OCI-LY7 (cell line): ENCODE results near the gene MRC1. TPM values are rescaled to one million over a fixed set of nuclear protein-coding genes. Genes with fewer than 3 reads are reported as not detected.

Source experiments
- BruUV-seq: library from RNA; stranded (reverse); fragments of 400-500 nt; replicated peaks from 2 replicates; lab custom pipeline; 2021; lab: Mats Ljungman, UMichigan
- CTCF ChIA-PET: fragments of 300-600 bp; sonication (Branson Sonifier 250); formaldehyde crosslinking; loops from one replicate; lab custom pipeline; 2022; ENCODE audit warnings: antibody characterized with exemption; ENCODE audit not compliant: unreplicated experiment; lab: Charles Lee
- POLR2A ChIA-PET: fragments of 300-600 bp; sonication (Branson Sonifier 250); formaldehyde crosslinking; loops from one replicate; lab custom pipeline; 2022; ENCODE audit warnings: antibody characterized with exemption; lab: Charles Lee
- DNase-seq: peaks from one replicate; pipeline ENCODE4 v3.0.0-alpha.2; 2015; ENCODE audit warnings: low spot score
- H2AFZ ChIP-seq: fragments of 200-600 bp; sonication (generic), shearing (Covaris generic); 2 replicates; pipeline ENCODE4 v1.6.1; 2014; ENCODE audit warnings: mild to moderate bottlenecking, antibody characterized with exemption, low read length, moderate library complexity
- H3K27ac ChIP-seq: fragments of 200-600 bp; sonication (generic); 2 replicates; pipeline ENCODE4 v1.5.1; 2014; ENCODE audit warnings: mixed run types, low read depth, mild to moderate bottlenecking, moderate library complexity, low read length, inconsistent platforms; ENCODE audit not compliant: poor library complexity, severe bottlenecking
- H3K36me3 ChIP-seq: fragments of 200-600 bp; sonication (generic); 2 replicates; pipeline ENCODE4 v1.6.1; 2014; ENCODE audit warnings: mild to moderate bottlenecking, antibody characterized with exemption, low read length, moderate library complexity, mixed read lengths; ENCODE audit not compliant: insufficient read depth
- H3K4me1 ChIP-seq: fragments of 200-600 bp; sonication (generic); 2 replicates; pipeline ENCODE4 v1.5.1; 2014; ENCODE audit warnings: mild to moderate bottlenecking, low read length; ENCODE audit not compliant: insufficient read depth, poor library complexity, severe bottlenecking
- H3K4me2 ChIP-seq: fragments of 200-600 bp; sonication (generic); 2 replicates; pipeline ENCODE4 v1.6.1; 2014; ENCODE audit warnings: mild to moderate bottlenecking, low read length
- H3K4me3 ChIP-seq: fragments of 200-600 bp; sonication (generic); 2 replicates; pipeline ENCODE4 v1.5.1; 2014; ENCODE audit warnings: mild to moderate bottlenecking, low read depth, low read length; ENCODE audit not compliant: poor library complexity, severe bottlenecking
- H3K79me2 ChIP-seq: fragments of 200-600 bp; sonication (generic); 2 replicates; pipeline ENCODE4 v1.6.1; 2016; ENCODE audit warnings: low read depth, mild to moderate bottlenecking, low read length, moderate library complexity, mixed read lengths; ENCODE audit not compliant: insufficient read depth
- H3K9me2 ChIP-seq: fragments of 200-600 bp; sonication (generic); 2 replicates; pipeline ENCODE4 v1.6.1; 2016; ENCODE audit warnings: mild to moderate bottlenecking, low read length, mixed read lengths; ENCODE audit not compliant: insufficient read depth
- H3K9me3 ChIP-seq: fragments of 200-600 bp; sonication (generic); 2 replicates; pipeline ENCODE4 v1.6.1; 2014; ENCODE audit warnings: mild to moderate bottlenecking, mixed run types, low read length, mixed read lengths
- H4K20me1 ChIP-seq: fragments of 200-600 bp; sonication (generic); 2 replicates; pipeline ENCODE4 v1.6.1; 2014; ENCODE audit warnings: mild to moderate bottlenecking, antibody characterized with exemption, low read length, moderate library complexity, mixed read lengths; ENCODE audit not compliant: insufficient read depth
- CTCF ChIP-seq: fragments of 200-600 bp; sonication (generic); conservative IDR thresholded peaks from 2 replicates; pipeline ENCODE4 v1.5.1; 2014; ENCODE audit warnings: mild to moderate bottlenecking, antibody characterized with exemption, low read length, moderate library complexity, mixed read lengths
- EZH2phosphoT487 ChIP-seq: fragments of 200-600 bp; sonication (generic); IDR thresholded peaks from 2 replicates; pipeline ENCODE4 v1.6.1; 2018; ENCODE audit warnings: low read depth, borderline replicate concordance, mild to moderate bottlenecking, mixed run types, antibody characterized with exemption, low read length, moderate library complexity, mixed read lengths
- intact Hi-C: fragments of 100-400 bp; cut with micrococcal nuclease; formaldehyde crosslinking; loops from one replicate; pipeline ENCODE4 v1.10.0; 2022; ENCODE audit not compliant: unreplicated experiment
- total RNA-seq, 2 experiments: library from RNA; depleted of rRNA in 1 of 2; stranded (reverse); fragments of >200 nt in 1 of 2; shearing (Covaris generic) in 1 of 2; gene quantifications; 2 replicates each; pipeline ENCODE4 v1.2.3, GENCODE V29; 2014 to 2022

MRC1 gene
- total RNA-seq, 2 experiments from 2014 or later, result not detected

- intact Hi-C loops, result no loop called here
- no peaks in the 10 kb centered on the region for H3K79me2 ChIP-seq
- no peaks in the 10 kb centered on the region for H3K9me2 ChIP-seq
- POLR2A ChIA-PET, result no interaction called here
- DNase-seq, result no peak
- H4K20me1 ChIP-seq, result no peaks in the 10 kb centered on the region
- no TSS peak for BruUV-seq
- H3K4me2 ChIP-seq, result no peak overlapping the region
- H2AFZ ChIP-seq, result no peak overlapping the region
- H3K4me3 ChIP-seq, result no peak overlapping the region
- H3K9me3 ChIP-seq, result no peaks in the 10 kb centered on the region
- TF ChIP-seq EZH2phosphoT487, result no peak
- TF ChIP-seq CTCF, result no peak
- CTCF ChIA-PET, result no interaction called here
- H3K4me1 ChIP-seq, result no peaks in the 10 kb centered on the region
- no peaks in the 10 kb centered on the region for H3K36me3 ChIP-seq
- no peak overlapping the region for H3K27ac ChIP-seq
Observed at GRCh38 chr10:17878896-17879295, 69.7 kb downstream of the MRC1 start.

GRCh38 chr10:17880601-17881000 lies 71.5 kb downstream of the MRC1 start:
- TF ChIP-seq CTCF, result no peak
- no peak for TF ChIP-seq EZH2phosphoT487
- BruUV-seq, result no TSS peak
- CTCF ChIA-PET, result no interaction called here
- POLR2A ChIA-PET, result interaction anchor here (0.5 to 0.8 kb wide), 2 partner anchors 16 to 115 kb away, joined by 3 read pairs; no protein-coding TSS in a partner anchor
- Histone ChIP-seq H3K36me3 (no peaks in the 10 kb centered on the region), H3K9me3 (no peaks in the 10 kb centered on the region), H3K79me2 (no peaks in the 10 kb centered on the region), H3K4me2 (no peak overlapping the region), H3K4me1 (no peaks in the 10 kb centered on the region), H2AFZ (no peak overlapping the region), H3K27ac (no peak overlapping the region), H3K4me3 (no peak overlapping the region), H3K9me2 (no peaks in the 10 kb centered on the region), H4K20me1 (no peaks in the 10 kb centered on the region)
- intact Hi-C loops, result no loop called here
- no peak for DNase-seq

GRCh38 chr10:17882557-17882956 lies 73.4 kb downstream of the MRC1 start:
- no TSS peak for BruUV-seq
- Histone ChIP-seq H3K36me3 (no peaks in the 10 kb centered on the region), H3K9me2 (no peaks in the 10 kb centered on the region), H3K4me1 (no peaks in the 10 kb centered on the region), H3K79me2 (no peaks in the 10 kb centered on the region), H3K4me2 (no peak overlapping the region), H4K20me1 (no peaks in the 10 kb centered on the region), H3K9me3 (no peaks in the 10 kb centered on the region), H3K27ac (no peak overlapping the region), H2AFZ (no peak overlapping the region), H3K4me3 (no peak overlapping the region)
- no peak for TF ChIP-seq EZH2phosphoT487
- no peak for TF ChIP-seq CTCF
- intact Hi-C loops, result no loop called here
- ChIA-PET POLR2A (interaction anchor here (0.6 kb wide), 1 partner anchor 188 kb away, joined by 4 read pairs; no protein-coding TSS in a partner anchor), CTCF (no interaction called here)
- no peak for DNase-seq
